Right atrium auricular region (tissue), 2 donors: ENCODE measurements around the gene ING3. TPM values are rescaled to one million over a fixed set of nuclear protein-coding genes. Genes with fewer than 3 reads are reported as not detected.

Experiments used
- DNase-seq: peaks from one replicate; pipeline ENCODE4 v3.0.0-alpha.2; 2019; ENCODE audit warnings: low spot score
- H3K27ac ChIP-seq, 2 donors: fragments of 200-600 bp; sonication (generic); 1 replicate in 1 of 2; 2 replicates in 1 of 2; pipeline ENCODE4 v1.5.1; 2016 to 2019
- H3K27me3 ChIP-seq, 2 donors: fragments of 200-600 bp; sonication (generic); one replicate each; pipeline versions ENCODE4 v1.5.1 to v1.6.0; 2017 to 2019
- H3K36me3 ChIP-seq: fragments of 200-600 bp; sonication (generic); one replicate; pipeline ENCODE4 v1.5.1; 2016
- H3K4me1 ChIP-seq, 2 donors: fragments of 200-600 bp; sonication (generic); one replicate each; pipeline versions ENCODE4 v1.5.1 to v1.6.0; 2017 to 2019
- H3K4me3 ChIP-seq, 2 donors: fragments of 200-600 bp; sonication (generic); 1 replicate in 1 of 2; 2 replicates in 1 of 2; pipeline ENCODE4 v1.5.1; 2017 to 2019; ENCODE audit warnings: mild to moderate bottlenecking in 1 of 2, moderate library complexity in 1 of 2
- H3K9me3 ChIP-seq, 2 donors: fragments of 200-600 bp; sonication (generic); one replicate each; pipeline ENCODE4 v1.5.1; 2019
- total RNA-seq, 2 donors: library from RNA; depleted of rRNA; stranded (reverse); fragments of >200 nt; gene quantifications; one replicate each; pipeline ENCODE4 v1.1.0, GENCODE V29; 2016
- TF ChIP-seq, protein P1 (sequence below), 2 donors: fragments of 200-600 bp; sonication (generic); IDR thresholded peaks; one replicate each; pipeline ENCODE4 v1.5.1; 2019; ENCODE audit warnings: antibody characterized with exemption in 2 of 2

ING3 gene
- total RNA-seq, 2 donors from 2014 or later = 9.9 to 10.4 TPM

GRCh38 chr7:120951309-120951699, 727 bp downstream of the ING3 start:
- Histone ChIP-seq H3K4me3 (peak overlapping the region; percentile 66 to 87), H3K36me3 (peaks cover 24% of the 10 kb centered on the region), H3K27me3 (no peaks in the 10 kb centered on the region), H3K4me1 (peaks cover 0 to 21% of the 10 kb centered on the region in 2 donors), H3K27ac (peak overlapping the region; percentile 98 to 99), H3K9me3 (no peaks in the 10 kb centered on the region)
- DNase-seq = no peak
- TF ChIP-seq, protein P1, sequence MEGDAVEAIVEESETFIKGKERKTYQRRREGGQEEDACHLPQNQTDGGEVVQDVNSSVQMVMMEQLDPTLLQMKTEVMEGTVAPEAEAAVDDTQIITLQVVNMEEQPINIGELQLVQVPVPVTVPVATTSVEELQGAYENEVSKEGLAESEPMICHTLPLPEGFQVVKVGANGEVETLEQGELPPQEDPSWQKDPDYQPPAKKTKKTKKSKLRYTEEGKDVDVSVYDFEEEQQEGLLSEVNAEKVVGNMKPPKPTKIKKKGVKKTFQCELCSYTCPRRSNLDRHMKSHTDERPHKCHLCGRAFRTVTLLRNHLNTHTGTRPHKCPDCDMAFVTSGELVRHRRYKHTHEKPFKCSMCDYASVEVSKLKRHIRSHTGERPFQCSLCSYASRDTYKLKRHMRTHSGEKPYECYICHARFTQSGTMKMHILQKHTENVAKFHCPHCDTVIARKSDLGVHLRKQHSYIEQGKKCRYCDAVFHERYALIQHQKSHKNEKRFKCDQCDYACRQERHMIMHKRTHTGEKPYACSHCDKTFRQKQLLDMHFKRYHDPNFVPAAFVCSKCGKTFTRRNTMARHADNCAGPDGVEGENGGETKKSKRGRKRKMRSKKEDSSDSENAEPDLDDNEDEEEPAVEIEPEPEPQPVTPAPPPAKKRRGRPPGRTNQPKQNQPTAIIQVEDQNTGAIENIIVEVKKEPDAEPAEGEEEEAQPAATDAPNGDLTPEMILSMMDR (IDR thresholded peaks at IDR 0.05) = no peak

DNA sequence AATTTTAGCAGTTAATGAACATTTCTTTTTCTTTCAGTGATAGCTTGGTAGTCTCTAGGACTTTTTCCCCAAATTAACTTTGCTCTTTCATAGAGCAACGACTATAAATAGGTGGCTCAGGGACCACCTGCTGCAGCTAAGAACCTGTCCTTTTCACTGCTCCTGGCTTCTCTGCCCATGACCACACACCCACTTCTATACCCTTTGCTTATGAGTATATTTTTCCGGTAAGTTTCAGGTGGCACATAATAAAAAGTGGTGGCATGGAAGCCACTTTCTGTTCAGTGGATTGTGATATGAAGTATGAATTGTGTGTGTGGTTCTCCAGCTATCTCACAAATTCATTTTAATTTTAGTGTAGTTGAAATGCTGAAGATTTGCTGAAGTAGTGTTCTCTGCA, 1.2 kb downstream of the ING3 start:
- peaks cover 29% of the 10 kb centered on the region for H3K36me3 ChIP-seq

DNA sequence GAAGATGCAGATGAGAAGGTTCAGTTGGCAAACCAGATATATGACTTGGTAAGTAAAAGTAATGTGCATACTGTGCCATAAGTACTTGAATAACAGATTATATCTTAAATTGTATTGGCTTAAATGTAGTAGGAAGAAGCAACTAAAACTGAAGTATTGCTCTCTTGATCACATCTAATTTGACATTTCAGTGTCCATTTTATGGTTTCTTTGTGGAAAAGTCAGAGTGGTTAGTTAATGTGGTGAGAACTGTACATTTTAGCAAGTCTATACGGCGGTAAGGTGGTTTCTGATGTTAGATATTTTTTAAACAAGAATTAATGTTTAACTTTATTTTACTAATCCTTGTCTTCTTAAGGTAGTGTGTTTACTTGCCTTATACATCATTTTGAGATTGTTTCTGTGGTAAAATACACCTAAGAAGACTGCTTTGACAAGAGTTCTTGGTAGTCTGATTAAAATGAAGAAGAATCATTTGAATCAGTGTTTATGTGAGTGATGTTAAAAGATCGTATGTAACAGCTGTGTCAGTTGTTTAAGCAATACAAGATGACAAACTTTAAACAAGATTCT, 5.1 kb downstream of the ING3 start:
- Histone ChIP-seq H3K36me3 (peaks cover 41% of the 10 kb centered on the region), H3K27me3 (no peaks in the 10 kb centered on the region), H3K27ac (no peak overlapping the region), H3K4me3 (no peak overlapping the region), H3K4me1 (peaks cover 0 to 21% of the 10 kb centered on the region in 2 donors), H3K9me3 (no peaks in the 10 kb centered on the region)
- no peak for DNase-seq
- TF ChIP-seq, protein P1 (IDR thresholded peaks at IDR 0.05) = no peak

More for the DNA sequence above, 1.2 kb downstream of the ING3 start:
- Histone ChIP-seq H3K27me3 (no peaks in the 10 kb centered on the region), H3K27ac (peak overlapping the region; percentile 98 to 99), H3K4me1 (peaks cover 0 to 21% of the 10 kb centered on the region in 2 donors), H3K4me3 (peak overlapping the region; percentile 66 to 87), H3K9me3 (no peaks in the 10 kb centered on the region)
- TF ChIP-seq, protein P1 (IDR thresholded peaks at IDR 0.05) = no peak
- no peak for DNase-seq

GRCh38 chr7:120959929-120960484, 9.4 kb downstream of the ING3 start:
- peaks cover 25% of the 10 kb centered on the region for H3K36me3 ChIP-seq
- no peak overlapping the region for H3K27ac ChIP-seq
- no peaks in the 10 kb centered on the region for H3K27me3 ChIP-seq
- DNase-seq = no peak
- H3K9me3 ChIP-seq = no peaks in the 10 kb centered on the region
- H3K4me1 ChIP-seq = no peaks in the 10 kb centered on the region
- no peak overlapping the region for H3K4me3 ChIP-seq
- TF ChIP-seq, protein P1 (IDR thresholded peaks at IDR 0.05) = no peak

GRCh38 chr7:120960714-120961113, 10.1 kb downstream of the ING3 start:
- no peaks in the 10 kb centered on the region for H3K27me3 ChIP-seq
- H3K36me3 ChIP-seq = peaks cover 24% of the 10 kb centered on the region
- no peaks in the 10 kb centered on the region for H3K4me1 ChIP-seq
- no peak overlapping the region for H3K27ac ChIP-seq
- no peaks in the 10 kb centered on the region for H3K9me3 ChIP-seq
- TF ChIP-seq, protein P1 (IDR thresholded peaks at IDR 0.05) = no peak
- H3K4me3 ChIP-seq = no peak overlapping the region
- no peak for DNase-seq
